Lower lobe of right lung (tissue), 2 donors: ENCODE measurements around the gene PRKCH. TPM values are rescaled to one million over a fixed set of nuclear protein-coding genes. Genes with fewer than 3 reads are reported as not detected.

Experiments used
- ATAC-seq, 2 donors: fragments of 200-7000 bp; cut with Tn5 transposase; one replicate each; pipeline ENCODE4 v1.9.1; 2020 to 2022; ENCODE audit warnings: mild to moderate bottlenecking in 2 of 2, moderate library complexity in 2 of 2
- DNase-seq: peaks from one replicate; pipeline ENCODE4 v3.0.0-alpha.2; 2020
- H3K27ac ChIP-seq: fragments of 200-600 bp; one replicate; pipeline ENCODE4 v1.8.0; 2022
- H3K27me3 ChIP-seq: fragments of 200-600 bp; one replicate; pipeline ENCODE4 v1.8.0; 2022; ENCODE audit warnings: low read depth
- H3K36me3 ChIP-seq: fragments of 200-600 bp; one replicate; pipeline ENCODE4 v1.8.0; 2022; ENCODE audit warnings: mild to moderate bottlenecking
- H3K4me1 ChIP-seq: fragments of 200-600 bp; one replicate; pipeline ENCODE4 v1.8.0; 2022
- H3K4me3 ChIP-seq: fragments of 200-600 bp; one replicate; pipeline ENCODE4 v1.8.0; 2022; ENCODE audit warnings: mild to moderate bottlenecking
- H3K9me3 ChIP-seq: fragments of 200-600 bp; one replicate; pipeline ENCODE4 v1.8.0; 2022
- CTCF ChIP-seq: fragments of 200-600 bp; IDR thresholded peaks from one replicate; pipeline ENCODE4 v1.8.0; 2022; ENCODE audit warnings: antibody characterized with exemption, mild to moderate bottlenecking
- intact Hi-C: fragments of 100-400 bp; cut with DNase I; formaldehyde crosslinking; loops from one replicate; pipeline ENCODE4 v1.11.0; 2022
- total RNA-seq: library from RNA; stranded (reverse); fragmentation: NEBNext Ultra II Directional; extraction: Animal tissue kit (Norgen Biotek cat#: 25700); gene quantifications from one replicate; pipeline ENCODE4 v1.2.1, GENCODE V29; 2021
- donor health status: DM: no; HTN: yes; CAD: no; lungs with severe emphysema.

The PRKCH gene
- total RNA-seq, 1 donor from 2014 or later, result 60.9 TPM

- H3K27ac ChIP-seq, result no peak overlapping the region
- H3K27me3 ChIP-seq, result no peaks in the 10 kb centered on the region
- ATAC-seq (no peak), DNase-seq (no peak)
- no peak overlapping the region for H3K4me3 ChIP-seq
- H3K36me3 ChIP-seq, result no peaks in the 10 kb centered on the region
- no peaks in the 10 kb centered on the region for H3K9me3 ChIP-seq
- intact Hi-C loops, result no loop called here
- H3K4me1 ChIP-seq, result peaks cover 66% of the 10 kb centered on the region
- no peak for TF ChIP-seq CTCF
These were observed 243.8 kb downstream of the PRKCH start for GRCh38 chr14:61565181-61565580.

GRCh38 chr14:61565836-61566536 is 244.6 kb downstream of the PRKCH start:
- no peak for ATAC-seq
- no peak overlapping the region for H3K27ac ChIP-seq
- intact Hi-C loops, result no loop called here

GRCh38 chr14:61566537-61567225 is 245.3 kb downstream of the PRKCH start:
- DNase-seq (no peak), ATAC-seq (no peak)
- intact Hi-C loops, result no loop called here
- no peaks in the 10 kb centered on the region for H3K36me3 ChIP-seq
- H3K4me3 ChIP-seq, result no peak overlapping the region
- no peak overlapping the region for H3K27ac ChIP-seq
- no peaks in the 10 kb centered on the region for H3K27me3 ChIP-seq
- no peak for TF ChIP-seq CTCF
- no peaks in the 10 kb centered on the region for H3K9me3 ChIP-seq
- H3K4me1 ChIP-seq, result peaks cover 65% of the 10 kb centered on the region

More at GRCh38 chr14:61565836-61566536, 244.6 kb downstream of the PRKCH start:
- Histone ChIP-seq H3K4me1 (peaks cover 70% of the 10 kb centered on the region), H3K36me3 (no peaks in the 10 kb centered on the region), H3K9me3 (no peaks in the 10 kb centered on the region), H3K27me3 (no peaks in the 10 kb centered on the region), H3K4me3 (no peak overlapping the region)
- DNase-seq, result no peak
- no peak for TF ChIP-seq CTCF

- no peaks in the 10 kb centered on the region for H3K36me3 ChIP-seq
- intact Hi-C loops, result no loop called here
- H3K27me3 ChIP-seq, result no peaks in the 10 kb centered on the region
- H3K27ac ChIP-seq, result peak overlapping the region; percentile 53
- ATAC-seq, result no peak
- H3K9me3 ChIP-seq, result no peaks in the 10 kb centered on the region
- TF ChIP-seq CTCF, result no peak
- no peak for DNase-seq
- H3K4me3 ChIP-seq, result peak overlapping the region; percentile 45
- H3K4me1 ChIP-seq, result peaks cover 52% of the 10 kb centered on the region
These were observed 246.6 kb downstream of the PRKCH start for GRCh38 chr14:61567838-61568571.

GRCh38 chr14:61568572-61569011 is 247.2 kb downstream of the PRKCH start:
- H3K4me1 ChIP-seq, result peaks cover 47% of the 10 kb centered on the region
- no peaks in the 10 kb centered on the region for H3K27me3 ChIP-seq
- H3K9me3 ChIP-seq, result no peaks in the 10 kb centered on the region
- TF ChIP-seq CTCF, result no peak
- no peaks in the 10 kb centered on the region for H3K36me3 ChIP-seq
- peak overlapping the region; percentile 45 for H3K4me3 ChIP-seq
- intact Hi-C loops, result no loop called here
- H3K27ac ChIP-seq, result peak overlapping the region; percentile 53
- ATAC-seq (peak; percentile 65 to 73), DNase-seq (peak; percentile 65)
